ENCODE results near the gene ELANE.

GRCh38 chr19:848386-848921, 3.6 kb upstream of the ELANE start:
- no peak for TF ChIP-seq CTCF (IDR thresholded peaks at IDR 0.05; ENCODE audit: poor library complexity)
- no peak for TF ChIP-seq EZH2phosphoT487 (IDR thresholded peaks at IDR 0.05; ENCODE audit: low read depth, severe bottlenecking, unreplicated experiment)

Measured in hepatocyte (in vitro differentiated cells).